ENCODE data around the gene RAB6A. TPM values are rescaled to one million over a fixed set of nuclear protein-coding genes. Genes with fewer than 3 reads are reported as not detected.

RAB6A gene
- total RNA-seq, 1 donor: 145 TPM

- Histone ChIP-seq H3K79me2 (ENCODE audit: insufficient read depth, low read length) (no peaks in the 10 kb centered on the region), H3K4me1 (ENCODE audit: insufficient read depth, low read length) (no peaks in the 10 kb centered on the region), H3K36me3 (ENCODE audit: insufficient read depth, low read length) (no peaks in the 10 kb centered on the region), H3K27ac (ENCODE audit: low read depth, low read length) (no peak overlapping the region), H3K4me3 (ENCODE audit: insufficient read depth, low read length) (no peak overlapping the region), H3K9me3 (ENCODE audit: low read depth, low read length) (no peaks in the 10 kb centered on the region), H2AFZ (ENCODE audit: low read length) (no peak overlapping the region), H4K20me1 (ENCODE audit: insufficient read depth, low read length) (no peaks in the 10 kb centered on the region), H3K4me2 (ENCODE audit: insufficient read depth, low read length) (no peak overlapping the region), H3K27me3 (ENCODE audit: insufficient read depth, low read length) (peaks cover 1% of the 10 kb centered on the region)
- TF ChIP-seq, protein P1, sequence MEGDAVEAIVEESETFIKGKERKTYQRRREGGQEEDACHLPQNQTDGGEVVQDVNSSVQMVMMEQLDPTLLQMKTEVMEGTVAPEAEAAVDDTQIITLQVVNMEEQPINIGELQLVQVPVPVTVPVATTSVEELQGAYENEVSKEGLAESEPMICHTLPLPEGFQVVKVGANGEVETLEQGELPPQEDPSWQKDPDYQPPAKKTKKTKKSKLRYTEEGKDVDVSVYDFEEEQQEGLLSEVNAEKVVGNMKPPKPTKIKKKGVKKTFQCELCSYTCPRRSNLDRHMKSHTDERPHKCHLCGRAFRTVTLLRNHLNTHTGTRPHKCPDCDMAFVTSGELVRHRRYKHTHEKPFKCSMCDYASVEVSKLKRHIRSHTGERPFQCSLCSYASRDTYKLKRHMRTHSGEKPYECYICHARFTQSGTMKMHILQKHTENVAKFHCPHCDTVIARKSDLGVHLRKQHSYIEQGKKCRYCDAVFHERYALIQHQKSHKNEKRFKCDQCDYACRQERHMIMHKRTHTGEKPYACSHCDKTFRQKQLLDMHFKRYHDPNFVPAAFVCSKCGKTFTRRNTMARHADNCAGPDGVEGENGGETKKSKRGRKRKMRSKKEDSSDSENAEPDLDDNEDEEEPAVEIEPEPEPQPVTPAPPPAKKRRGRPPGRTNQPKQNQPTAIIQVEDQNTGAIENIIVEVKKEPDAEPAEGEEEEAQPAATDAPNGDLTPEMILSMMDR (IDR thresholded peaks at IDR 0.05; ENCODE audit: extremely low read depth, low read depth, low read length): no peak
- no peak for DNase-seq (ENCODE audit: insufficient read length, low spot score, missing footprints)
Measured at GRCh38 chr11:73654482-73655021, 106.3 kb downstream of the RAB6A start.

DNA sequence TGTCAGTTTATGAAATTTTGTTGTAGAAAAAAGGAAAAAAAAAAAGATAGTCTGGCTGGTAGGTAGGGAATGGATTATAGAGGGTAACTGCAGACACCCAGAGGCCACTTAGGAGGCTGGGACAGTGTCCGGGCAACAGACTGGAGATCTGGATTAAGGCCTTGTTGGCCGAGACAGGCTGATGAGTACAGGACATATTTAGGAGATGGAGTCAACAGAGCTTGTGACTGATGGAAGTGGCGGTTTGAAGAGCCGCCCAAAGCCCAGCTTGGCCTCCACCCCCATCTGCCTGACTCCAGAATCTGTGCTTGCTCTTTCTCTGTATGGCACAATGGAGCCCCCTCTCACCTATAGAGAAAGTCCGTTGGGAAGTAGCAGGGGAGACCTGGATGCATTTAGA is 106.9 kb downstream of the RAB6A start:
- DNase-seq (ENCODE audit: insufficient read length, low spot score, missing footprints): no peak
- Histone ChIP-seq H3K9me3 (ENCODE audit: low read depth, low read length) (no peaks in the 10 kb centered on the region), H3K4me2 (ENCODE audit: insufficient read depth, low read length) (no peak overlapping the region), H3K4me1 (ENCODE audit: insufficient read depth, low read length) (no peaks in the 10 kb centered on the region), H4K20me1 (ENCODE audit: insufficient read depth, low read length) (no peaks in the 10 kb centered on the region), H3K27me3 (ENCODE audit: insufficient read depth, low read length) (peaks cover 7% of the 10 kb centered on the region), H3K4me3 (ENCODE audit: insufficient read depth, low read length) (no peak overlapping the region), H3K27ac (ENCODE audit: low read depth, low read length) (no peak overlapping the region), H2AFZ (ENCODE audit: low read length) (no peak overlapping the region), H3K79me2 (ENCODE audit: insufficient read depth, low read length) (no peaks in the 10 kb centered on the region), H3K36me3 (ENCODE audit: insufficient read depth, low read length) (no peaks in the 10 kb centered on the region)
- TF ChIP-seq, protein P1 (IDR thresholded peaks at IDR 0.05; ENCODE audit: extremely low read depth, low read depth, low read length): no peak

DNA sequence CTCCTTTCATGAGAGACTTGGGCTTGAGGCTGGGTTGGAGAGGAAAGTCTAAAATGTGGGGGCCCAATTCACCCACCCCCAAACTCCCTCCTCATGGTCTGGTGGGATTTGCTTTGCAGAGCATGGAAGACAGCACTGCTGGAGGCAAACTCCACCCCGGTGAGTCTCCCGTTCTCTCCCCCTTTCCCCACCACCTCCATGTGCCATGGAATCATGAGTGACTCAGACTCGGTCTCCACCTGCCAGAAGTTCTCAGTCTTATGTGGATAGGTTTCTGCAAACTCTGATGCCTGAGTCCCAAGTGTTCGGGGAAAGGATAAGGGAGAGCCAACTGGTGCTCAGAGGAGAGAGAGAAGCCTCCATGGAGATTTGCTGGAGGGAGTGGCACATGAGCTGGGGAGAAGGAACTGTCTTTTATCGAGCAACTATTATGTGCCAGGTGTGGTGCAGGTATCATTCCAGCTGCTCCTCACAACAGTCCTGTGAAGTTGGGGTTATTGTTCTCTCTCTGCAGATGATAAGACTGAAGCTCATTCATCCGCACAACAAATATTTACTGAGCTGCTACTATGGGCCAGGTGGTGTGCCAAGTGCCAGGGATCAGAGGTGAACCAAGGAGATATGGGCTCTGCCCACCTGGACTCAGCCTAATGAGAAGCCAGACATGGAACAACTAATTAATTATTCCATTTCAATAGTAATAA is 107.9 kb downstream of the RAB6A start:
- Histone ChIP-seq H3K4me2 (ENCODE audit: insufficient read depth, low read length) (no peak overlapping the region), H3K27me3 (ENCODE audit: insufficient read depth, low read length) (peaks cover 7% of the 10 kb centered on the region), H3K9me3 (ENCODE audit: low read depth, low read length) (no peaks in the 10 kb centered on the region), H3K4me3 (ENCODE audit: insufficient read depth, low read length) (no peak overlapping the region), H2AFZ (ENCODE audit: low read length) (no peak overlapping the region), H3K4me1 (ENCODE audit: insufficient read depth, low read length) (no peaks in the 10 kb centered on the region), H3K36me3 (ENCODE audit: insufficient read depth, low read length) (no peaks in the 10 kb centered on the region), H4K20me1 (ENCODE audit: insufficient read depth, low read length) (no peaks in the 10 kb centered on the region), H3K79me2 (ENCODE audit: insufficient read depth, low read length) (no peaks in the 10 kb centered on the region), H3K27ac (ENCODE audit: low read depth, low read length) (no peak overlapping the region)
- TF ChIP-seq, protein P1 (IDR thresholded peaks at IDR 0.05; ENCODE audit: extremely low read depth, low read depth, low read length): no peak
- no peak for DNase-seq (ENCODE audit: insufficient read length, low spot score, missing footprints)

DNA sequence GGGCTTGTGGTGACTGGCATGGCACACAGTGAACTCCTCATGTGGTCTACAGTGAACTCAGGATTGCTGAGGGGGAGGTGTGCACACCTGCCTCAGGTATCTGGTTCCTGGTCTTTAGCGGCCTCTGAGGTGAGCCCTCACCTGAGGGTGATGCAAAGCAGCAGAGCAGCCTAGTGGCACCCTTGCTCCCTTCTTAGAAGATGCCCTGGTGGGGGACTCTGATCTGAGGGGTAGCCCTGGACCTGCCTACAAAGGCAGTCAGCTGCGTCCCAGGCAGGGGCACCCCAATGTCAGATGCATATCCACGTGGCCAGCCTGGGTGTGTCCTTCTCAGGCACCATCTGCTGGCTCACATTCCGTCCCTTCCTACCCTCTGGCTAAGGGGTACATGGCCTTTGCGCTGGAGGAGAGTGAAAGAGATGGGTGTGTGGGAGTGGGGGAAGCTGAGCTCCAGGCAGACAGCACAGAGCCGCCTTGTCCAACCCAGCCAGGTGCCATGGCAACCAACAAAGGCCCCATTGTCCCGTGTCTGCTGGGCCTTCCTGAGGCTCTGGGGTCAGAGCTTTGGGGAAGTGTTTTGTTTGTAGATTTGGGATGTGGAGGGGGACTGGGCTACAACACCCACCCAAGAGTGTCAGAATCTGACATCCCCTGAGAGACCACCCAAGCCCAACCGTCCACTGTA is 108.7 kb downstream of the RAB6A start:
- no peak overlapping the region for H2AFZ ChIP-seq (ENCODE audit: low read length)
- no peak for DNase-seq (ENCODE audit: insufficient read length, low spot score, missing footprints)
- no peak overlapping the region for H3K4me3 ChIP-seq (ENCODE audit: insufficient read depth, low read length)
- H3K79me2 ChIP-seq (ENCODE audit: insufficient read depth, low read length): no peaks in the 10 kb centered on the region
- no peak overlapping the region for H3K27ac ChIP-seq (ENCODE audit: low read depth, low read length)
- no peak overlapping the region for H3K4me2 ChIP-seq (ENCODE audit: insufficient read depth, low read length)
- no peaks in the 10 kb centered on the region for H3K9me3 ChIP-seq (ENCODE audit: low read depth, low read length)
- no peaks in the 10 kb centered on the region for H4K20me1 ChIP-seq (ENCODE audit: insufficient read depth, low read length)
- H3K4me1 ChIP-seq (ENCODE audit: insufficient read depth, low read length): no peaks in the 10 kb centered on the region
- H3K36me3 ChIP-seq (ENCODE audit: insufficient read depth, low read length): no peaks in the 10 kb centered on the region
- TF ChIP-seq, protein P1 (IDR thresholded peaks at IDR 0.05; ENCODE audit: extremely low read depth, low read depth, low read length): no peak
- peaks cover 7% of the 10 kb centered on the region for H3K27me3 ChIP-seq (ENCODE audit: insufficient read depth, low read length)
